ENCODE data around the gene SIGLEC12.

SIGLEC12 gene

DNA sequence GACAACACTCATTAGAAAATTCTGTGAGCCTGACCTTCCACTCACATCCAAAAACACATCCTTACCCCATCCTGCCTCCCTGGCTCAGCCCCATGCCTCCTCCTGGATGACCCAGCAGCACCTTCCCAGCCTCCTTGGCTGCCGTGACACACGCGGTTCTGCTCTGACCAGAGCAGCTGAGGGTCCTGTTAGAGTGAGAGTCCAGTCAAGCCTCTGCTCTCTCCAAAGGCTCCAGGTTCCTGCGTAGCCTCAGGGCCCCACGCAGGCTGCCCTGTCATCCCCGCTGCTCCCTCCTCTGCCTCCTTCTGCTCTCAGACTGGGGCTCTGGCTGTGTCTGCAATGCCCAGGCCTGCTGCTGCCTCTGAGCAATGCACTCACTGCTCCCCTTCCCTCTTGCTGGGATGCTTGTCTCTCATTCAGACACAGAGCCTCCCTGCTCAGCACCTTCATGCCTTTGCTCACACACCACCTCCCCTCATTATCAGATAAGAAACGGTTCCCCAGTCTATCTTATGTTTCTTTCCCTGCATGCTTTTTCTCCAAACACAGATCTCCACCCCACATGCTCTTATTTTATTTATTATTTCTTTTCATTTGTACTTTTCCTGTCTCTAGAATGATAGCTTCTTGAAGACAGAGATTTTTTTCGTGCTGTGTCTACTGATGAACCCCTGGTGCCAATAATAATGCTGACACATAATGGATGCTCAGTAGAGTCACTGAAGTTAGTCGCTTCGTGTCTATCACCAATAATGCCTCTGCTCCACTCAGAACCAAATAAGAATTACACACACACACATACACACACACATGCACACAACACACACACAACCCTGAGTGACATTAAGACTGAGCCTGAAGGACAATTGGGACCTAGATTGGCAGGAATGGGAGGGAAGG, 40.1 kb upstream of the SIGLEC12 start:
- no peaks in the 10 kb centered on the region for H3K9me3 ChIP-seq (ENCODE audit: low read length)
- no peak overlapping the region for H3K4me3 ChIP-seq (ENCODE audit: low read depth, low read length, poor library complexity, severe bottlenecking)
- H3K9ac ChIP-seq (ENCODE audit: low read length), result no peak overlapping the region
- H3K36me3 ChIP-seq (ENCODE audit: insufficient read depth, low read length), result no peaks in the 10 kb centered on the region
- no peaks in the 10 kb centered on the region for H3F3A ChIP-seq (ENCODE audit: insufficient read depth, low read length)
- H3K79me2 ChIP-seq (ENCODE audit: insufficient read depth, low read length), result no peaks in the 10 kb centered on the region
- no peaks in the 10 kb centered on the region for H3K4me1 ChIP-seq (ENCODE audit: insufficient read depth, low read length, severe bottlenecking)
- H3K9me2 ChIP-seq (ENCODE audit: low read depth, low read length), result no peaks in the 10 kb centered on the region
- H4K20me1 ChIP-seq (ENCODE audit: insufficient read depth, low read length), result no peaks in the 10 kb centered on the region
- H3K27me3 ChIP-seq (ENCODE audit: insufficient read depth, low read length), result no peaks in the 10 kb centered on the region; the same call in 1 of the 2 replicates
- no peak overlapping the region for H3K27ac ChIP-seq (ENCODE audit: low read depth, low read length, poor library complexity, severe bottlenecking)
- TF ChIP-seq, protein P1, sequence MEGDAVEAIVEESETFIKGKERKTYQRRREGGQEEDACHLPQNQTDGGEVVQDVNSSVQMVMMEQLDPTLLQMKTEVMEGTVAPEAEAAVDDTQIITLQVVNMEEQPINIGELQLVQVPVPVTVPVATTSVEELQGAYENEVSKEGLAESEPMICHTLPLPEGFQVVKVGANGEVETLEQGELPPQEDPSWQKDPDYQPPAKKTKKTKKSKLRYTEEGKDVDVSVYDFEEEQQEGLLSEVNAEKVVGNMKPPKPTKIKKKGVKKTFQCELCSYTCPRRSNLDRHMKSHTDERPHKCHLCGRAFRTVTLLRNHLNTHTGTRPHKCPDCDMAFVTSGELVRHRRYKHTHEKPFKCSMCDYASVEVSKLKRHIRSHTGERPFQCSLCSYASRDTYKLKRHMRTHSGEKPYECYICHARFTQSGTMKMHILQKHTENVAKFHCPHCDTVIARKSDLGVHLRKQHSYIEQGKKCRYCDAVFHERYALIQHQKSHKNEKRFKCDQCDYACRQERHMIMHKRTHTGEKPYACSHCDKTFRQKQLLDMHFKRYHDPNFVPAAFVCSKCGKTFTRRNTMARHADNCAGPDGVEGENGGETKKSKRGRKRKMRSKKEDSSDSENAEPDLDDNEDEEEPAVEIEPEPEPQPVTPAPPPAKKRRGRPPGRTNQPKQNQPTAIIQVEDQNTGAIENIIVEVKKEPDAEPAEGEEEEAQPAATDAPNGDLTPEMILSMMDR (IDR thresholded peaks at IDR 0.05; ENCODE audit: low read length), result no peak
- no peak for TF ChIP-seq EZH2 (IDR thresholded peaks at IDR 0.05; ENCODE audit: borderline replicate concordance, low read length)
- no peak overlapping the region for H2AFZ ChIP-seq (ENCODE audit: low read length)
- no peak overlapping the region for H3K4me2 ChIP-seq (ENCODE audit: low read length)

DNA sequence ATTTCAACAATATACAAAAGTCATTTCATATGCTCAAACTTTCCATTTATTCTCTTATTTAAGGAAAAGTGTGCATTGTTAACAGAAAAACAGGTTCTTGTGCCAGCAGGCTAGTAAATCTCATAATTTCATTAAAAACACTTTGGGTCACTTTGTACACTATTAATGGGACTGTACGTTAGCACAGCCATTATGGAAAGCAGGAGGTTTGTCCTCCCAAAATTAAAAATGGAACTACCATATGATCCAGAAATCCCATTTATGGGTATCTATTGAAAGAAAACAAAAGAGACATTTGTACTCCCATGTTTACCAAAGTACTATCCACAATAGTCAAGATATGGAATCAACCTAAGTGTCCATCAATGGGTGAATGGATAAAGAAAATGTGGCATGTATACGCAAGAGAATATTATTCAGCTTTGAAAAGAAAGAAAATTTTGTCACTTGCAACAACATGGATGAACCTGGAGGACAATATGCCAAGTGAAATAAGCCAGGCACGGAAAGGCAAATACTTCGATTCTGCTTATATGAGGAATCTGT, 38.3 kb upstream of the SIGLEC12 start:
- Histone ChIP-seq H3K4me1 (ENCODE audit: insufficient read depth, low read length, severe bottlenecking) (no peaks in the 10 kb centered on the region), H3K27me3 (ENCODE audit: insufficient read depth, low read length) (no peaks in the 10 kb centered on the region; the same call in 1 of the 2 replicates), H3K36me3 (ENCODE audit: insufficient read depth, low read length) (no peaks in the 10 kb centered on the region), H3F3A (ENCODE audit: insufficient read depth, low read length) (no peaks in the 10 kb centered on the region), H3K9me2 (ENCODE audit: low read depth, low read length) (no peaks in the 10 kb centered on the region), H2AFZ (ENCODE audit: low read length) (no peak overlapping the region), H4K20me1 (ENCODE audit: insufficient read depth, low read length) (no peaks in the 10 kb centered on the region), H3K27ac (ENCODE audit: low read depth, low read length, poor library complexity, severe bottlenecking) (no peak overlapping the region), H3K79me2 (ENCODE audit: insufficient read depth, low read length) (no peaks in the 10 kb centered on the region), H3K9me3 (ENCODE audit: low read length) (no peaks in the 10 kb centered on the region), H3K4me3 (ENCODE audit: low read depth, low read length, poor library complexity, severe bottlenecking) (no peak overlapping the region), H3K4me2 (ENCODE audit: low read length) (no peak overlapping the region), H3K9ac (ENCODE audit: low read length) (no peak overlapping the region)
- TF ChIP-seq, protein P1 (IDR thresholded peaks at IDR 0.05; ENCODE audit: low read length), result no peak
- TF ChIP-seq EZH2 (IDR thresholded peaks at IDR 0.05; ENCODE audit: borderline replicate concordance, low read length), result no peak

DNA sequence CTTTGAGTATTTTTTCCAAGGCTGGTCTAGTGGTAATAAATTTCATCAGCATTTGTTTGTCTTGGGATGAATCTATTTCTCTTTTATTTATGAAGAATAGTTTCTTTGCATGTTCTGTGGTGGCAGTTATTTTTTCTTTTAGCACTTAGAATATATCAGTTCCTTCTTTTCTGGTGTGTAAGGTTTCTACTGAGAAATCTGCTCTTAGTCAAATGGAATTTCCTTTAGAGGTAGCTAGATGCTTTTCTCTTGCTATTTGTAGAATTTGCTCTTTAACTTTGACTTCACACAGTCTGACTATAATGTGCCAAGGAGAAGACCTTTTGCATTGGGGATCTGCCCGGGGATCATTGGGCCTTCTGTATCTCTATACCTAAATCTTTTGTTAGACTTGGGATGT, 33.9 kb upstream of the SIGLEC12 start:
- Histone ChIP-seq H3K27ac (ENCODE audit: low read depth, low read length, poor library complexity, severe bottlenecking) (no peak overlapping the region), H3K4me3 (ENCODE audit: low read depth, low read length, poor library complexity, severe bottlenecking) (no peak overlapping the region), H3K27me3 (ENCODE audit: insufficient read depth, low read length) (no peaks in the 10 kb centered on the region), H4K20me1 (ENCODE audit: insufficient read depth, low read length) (no peaks in the 10 kb centered on the region), H3K4me1 (ENCODE audit: insufficient read depth, low read length, severe bottlenecking) (no peaks in the 10 kb centered on the region), H2AFZ (ENCODE audit: low read length) (no peak overlapping the region), H3K4me2 (ENCODE audit: low read length) (no peak overlapping the region), H3K9me2 (ENCODE audit: low read depth, low read length) (no peaks in the 10 kb centered on the region), H3K79me2 (ENCODE audit: insufficient read depth, low read length) (no peaks in the 10 kb centered on the region), H3K36me3 (ENCODE audit: insufficient read depth, low read length) (no peaks in the 10 kb centered on the region), H3F3A (ENCODE audit: insufficient read depth, low read length) (no peaks in the 10 kb centered on the region), H3K9ac (ENCODE audit: low read length) (no peak overlapping the region), H3K9me3 (ENCODE audit: low read length) (no peaks in the 10 kb centered on the region)
- TF ChIP-seq, protein P1 (IDR thresholded peaks at IDR 0.05; ENCODE audit: low read length), result no peak
- no peak for TF ChIP-seq EZH2 (IDR thresholded peaks at IDR 0.05; ENCODE audit: borderline replicate concordance, low read length)
